ENCODE results near the gene JUP. TPM values are rescaled to one million over a fixed set of nuclear protein-coding genes. Genes with fewer than 3 reads are reported as not detected.

Gene JUP
- total RNA-seq, 2 experiments from 2014 or later, result 40.5 to 62.0 TPM

- no peaks in the 10 kb centered on the region for H3K79me2 ChIP-seq (ENCODE audit: insufficient read depth, low read depth, low read length)
- intact Hi-C loops (cut with micrococcal nuclease; ENCODE audit: unreplicated experiment), result loop anchor here (1.0 to 10.0 kb wide), 4 partner anchors 63 to 376 kb away; partner anchors contain the start of genes DHX58 and KLHL11
- H3K4me3 ChIP-seq (ENCODE audit: low read depth, low read length, poor library complexity, severe bottlenecking), result no peak overlapping the region
- no peaks in the 10 kb centered on the region for H3K36me3 ChIP-seq (ENCODE audit: insufficient read depth, low read length)
- BruUV-seq (replicated peaks), result no TSS peak
- H3K4me1 ChIP-seq (ENCODE audit: insufficient read depth, low read length, poor library complexity, severe bottlenecking), result peaks cover 4% of the 10 kb centered on the region
- H3K27ac ChIP-seq (ENCODE audit: low read depth, low read length, poor library complexity, severe bottlenecking), result no peak overlapping the region
- peak overlapping the region; percentile 87 for H2AFZ ChIP-seq (ENCODE audit: low read length)
- no peak for DNase-seq (ENCODE audit: low spot score)
- no peaks in the 10 kb centered on the region for H3K9me3 ChIP-seq (ENCODE audit: low read length)
- ChIA-PET CTCF (ENCODE audit: unreplicated experiment) (no interaction called here), POLR2A (no interaction called here)
- no peak overlapping the region for H3K4me2 ChIP-seq (ENCODE audit: low read length)
- H4K20me1 ChIP-seq (ENCODE audit: insufficient read depth, low read length), result no peaks in the 10 kb centered on the region
- no peak for TF ChIP-seq EZH2phosphoT487 (IDR thresholded peaks at IDR 0.05; ENCODE audit: borderline replicate concordance, low read depth, low read length)
- TF ChIP-seq, protein P1, sequence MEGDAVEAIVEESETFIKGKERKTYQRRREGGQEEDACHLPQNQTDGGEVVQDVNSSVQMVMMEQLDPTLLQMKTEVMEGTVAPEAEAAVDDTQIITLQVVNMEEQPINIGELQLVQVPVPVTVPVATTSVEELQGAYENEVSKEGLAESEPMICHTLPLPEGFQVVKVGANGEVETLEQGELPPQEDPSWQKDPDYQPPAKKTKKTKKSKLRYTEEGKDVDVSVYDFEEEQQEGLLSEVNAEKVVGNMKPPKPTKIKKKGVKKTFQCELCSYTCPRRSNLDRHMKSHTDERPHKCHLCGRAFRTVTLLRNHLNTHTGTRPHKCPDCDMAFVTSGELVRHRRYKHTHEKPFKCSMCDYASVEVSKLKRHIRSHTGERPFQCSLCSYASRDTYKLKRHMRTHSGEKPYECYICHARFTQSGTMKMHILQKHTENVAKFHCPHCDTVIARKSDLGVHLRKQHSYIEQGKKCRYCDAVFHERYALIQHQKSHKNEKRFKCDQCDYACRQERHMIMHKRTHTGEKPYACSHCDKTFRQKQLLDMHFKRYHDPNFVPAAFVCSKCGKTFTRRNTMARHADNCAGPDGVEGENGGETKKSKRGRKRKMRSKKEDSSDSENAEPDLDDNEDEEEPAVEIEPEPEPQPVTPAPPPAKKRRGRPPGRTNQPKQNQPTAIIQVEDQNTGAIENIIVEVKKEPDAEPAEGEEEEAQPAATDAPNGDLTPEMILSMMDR (conservative IDR thresholded peaks at IDR 0.05; ENCODE audit: low read length), result no peak
- H3K9me2 ChIP-seq (ENCODE audit: insufficient read depth, low read length), result no peaks in the 10 kb centered on the region
These were observed 47.8 kb downstream of the JUP start for GRCh38 chr17:41738801-41739112.

GRCh38 chr17:41738077-41738800 lies 48.3 kb downstream of the JUP start:
- POLR2A ChIA-PET, result no interaction called here
- Histone ChIP-seq H2AFZ (ENCODE audit: low read length) (peak overlapping the region; percentile 87), H3K4me3 (ENCODE audit: low read depth, low read length, poor library complexity, severe bottlenecking) (no peak overlapping the region), H3K27ac (ENCODE audit: low read depth, low read length, poor library complexity, severe bottlenecking) (no peak overlapping the region), H3K79me2 (ENCODE audit: insufficient read depth, low read depth, low read length) (no peaks in the 10 kb centered on the region), H3K36me3 (ENCODE audit: insufficient read depth, low read length) (no peaks in the 10 kb centered on the region), H3K9me3 (ENCODE audit: low read length) (no peaks in the 10 kb centered on the region), H3K4me2 (ENCODE audit: low read length) (no peak overlapping the region), H3K9me2 (ENCODE audit: insufficient read depth, low read length) (no peaks in the 10 kb centered on the region), H4K20me1 (ENCODE audit: insufficient read depth, low read length) (no peaks in the 10 kb centered on the region), H3K4me1 (ENCODE audit: insufficient read depth, low read length, poor library complexity, severe bottlenecking) (peaks cover 4% of the 10 kb centered on the region)
- peak; percentile 84 for DNase-seq (ENCODE audit: low spot score)
- intact Hi-C loops (cut with micrococcal nuclease; ENCODE audit: unreplicated experiment), result loop anchor here (1.0 to 10.0 kb wide), 4 partner anchors 63 to 377 kb away; partner anchors contain the start of genes DHX58 and KLHL11
- CTCF ChIA-PET (ENCODE audit: unreplicated experiment), result no interaction called here
- no peak for TF ChIP-seq EZH2phosphoT487 (IDR thresholded peaks at IDR 0.05; ENCODE audit: borderline replicate concordance, low read depth, low read length)
- TF ChIP-seq, protein P1 (conservative IDR thresholded peaks at IDR 0.05; ENCODE audit: low read length), result peak; percentile 98
- BruUV-seq (replicated peaks), result no TSS peak

- Histone ChIP-seq H2AFZ (ENCODE audit: low read length) (no peak overlapping the region), H3K4me1 (ENCODE audit: insufficient read depth, low read length, poor library complexity, severe bottlenecking) (peaks cover 4% of the 10 kb centered on the region), H3K9me3 (ENCODE audit: low read length) (no peaks in the 10 kb centered on the region), H3K4me3 (ENCODE audit: low read depth, low read length, poor library complexity, severe bottlenecking) (no peak overlapping the region), H3K27ac (ENCODE audit: low read depth, low read length, poor library complexity, severe bottlenecking) (no peak overlapping the region), H3K9me2 (ENCODE audit: insufficient read depth, low read length) (no peaks in the 10 kb centered on the region), H3K4me2 (ENCODE audit: low read length) (no peak overlapping the region), H3K79me2 (ENCODE audit: insufficient read depth, low read depth, low read length) (no peaks in the 10 kb centered on the region), H3K36me3 (ENCODE audit: insufficient read depth, low read length) (no peaks in the 10 kb centered on the region), H4K20me1 (ENCODE audit: insufficient read depth, low read length) (no peaks in the 10 kb centered on the region)
- no TSS peak for BruUV-seq (replicated peaks)
- POLR2A ChIA-PET, result no interaction called here
- intact Hi-C loops (cut with micrococcal nuclease; ENCODE audit: unreplicated experiment), result loop anchor here (1.0 to 10.0 kb wide), 4 partner anchors 64 to 377 kb away; partner anchors contain the start of genes DHX58 and KLHL11
- CTCF ChIA-PET (ENCODE audit: unreplicated experiment), result no interaction called here
- DNase-seq (ENCODE audit: low spot score), result no peak
- TF ChIP-seq, protein P1 (conservative IDR thresholded peaks at IDR 0.05; ENCODE audit: low read length), result no peak
- no peak for TF ChIP-seq EZH2phosphoT487 (IDR thresholded peaks at IDR 0.05; ENCODE audit: borderline replicate concordance, low read depth, low read length)
These were observed 48.9 kb downstream of the JUP start for GRCh38 chr17:41737680-41738023.

All from OCI-LY7 (cell line).